ENCODE data around the gene SMIM9.

DNA sequence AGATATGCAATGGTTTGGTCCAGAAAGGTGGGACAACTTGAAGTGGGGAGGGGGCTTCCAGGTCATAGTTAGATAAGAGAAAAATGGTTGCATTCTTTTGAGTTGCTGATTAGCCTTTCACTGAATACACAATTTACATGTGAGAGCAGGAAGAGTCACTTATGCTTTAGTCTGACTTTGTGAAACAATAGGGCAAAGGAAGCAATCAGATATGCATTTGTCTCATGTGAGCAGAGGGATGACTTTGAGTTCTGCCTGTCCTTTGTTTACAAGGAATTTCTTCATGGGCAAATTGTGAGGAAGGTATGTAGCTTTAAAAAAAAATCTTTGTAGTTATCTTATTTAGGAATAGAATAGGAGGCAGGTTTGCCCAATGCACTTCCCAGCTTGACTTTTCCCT, 12.9 kb downstream of the SMIM9 start:
- no peak for TF ChIP-seq EP300 (IDR thresholded peaks at IDR 0.05)
- TF ChIP-seq, protein P1, sequence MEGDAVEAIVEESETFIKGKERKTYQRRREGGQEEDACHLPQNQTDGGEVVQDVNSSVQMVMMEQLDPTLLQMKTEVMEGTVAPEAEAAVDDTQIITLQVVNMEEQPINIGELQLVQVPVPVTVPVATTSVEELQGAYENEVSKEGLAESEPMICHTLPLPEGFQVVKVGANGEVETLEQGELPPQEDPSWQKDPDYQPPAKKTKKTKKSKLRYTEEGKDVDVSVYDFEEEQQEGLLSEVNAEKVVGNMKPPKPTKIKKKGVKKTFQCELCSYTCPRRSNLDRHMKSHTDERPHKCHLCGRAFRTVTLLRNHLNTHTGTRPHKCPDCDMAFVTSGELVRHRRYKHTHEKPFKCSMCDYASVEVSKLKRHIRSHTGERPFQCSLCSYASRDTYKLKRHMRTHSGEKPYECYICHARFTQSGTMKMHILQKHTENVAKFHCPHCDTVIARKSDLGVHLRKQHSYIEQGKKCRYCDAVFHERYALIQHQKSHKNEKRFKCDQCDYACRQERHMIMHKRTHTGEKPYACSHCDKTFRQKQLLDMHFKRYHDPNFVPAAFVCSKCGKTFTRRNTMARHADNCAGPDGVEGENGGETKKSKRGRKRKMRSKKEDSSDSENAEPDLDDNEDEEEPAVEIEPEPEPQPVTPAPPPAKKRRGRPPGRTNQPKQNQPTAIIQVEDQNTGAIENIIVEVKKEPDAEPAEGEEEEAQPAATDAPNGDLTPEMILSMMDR (IDR thresholded peaks at IDR 0.05): no peak
- TF ChIP-seq POLR2A (IDR thresholded peaks at IDR 0.05): no peak

All from ovary (tissue), 3 donors.